Measurements from ENCODE around the gene TNFAIP2. TPM values are rescaled to one million over a fixed set of nuclear protein-coding genes. Genes with fewer than 3 reads are reported as not detected.

The TNFAIP2 gene
- total RNA-seq, 1 donor from 2014 or later: 142 TPM

Other genes with a start within 250 kb of the TNFAIP2 start
- 0.40 TPM for gene AMN, start 200.8 kb upstream of the TNFAIP2 start, total RNA-seq
- gene CDC42BPB, start 65.9 kb upstream of the TNFAIP2 start, total RNA-seq: 105 TPM
- not detected for gene LBHD2, start 39.3 kb upstream of the TNFAIP2 start, total RNA-seq
- 3.3 TPM for gene EXOC3L4, start 28.7 kb upstream of the TNFAIP2 start, total RNA-seq
- 186 TPM for gene EIF5, start 210.8 kb downstream of the TNFAIP2 start, total RNA-seq

Data from sciatic nerve (tissue), 1 donor.